ENCODE measurements around the gene TSPAN4.
A peak's percentile ranks its signal among the peaks of the same experiment; 100 is the strongest.

TSPAN4 gene

DNA sequence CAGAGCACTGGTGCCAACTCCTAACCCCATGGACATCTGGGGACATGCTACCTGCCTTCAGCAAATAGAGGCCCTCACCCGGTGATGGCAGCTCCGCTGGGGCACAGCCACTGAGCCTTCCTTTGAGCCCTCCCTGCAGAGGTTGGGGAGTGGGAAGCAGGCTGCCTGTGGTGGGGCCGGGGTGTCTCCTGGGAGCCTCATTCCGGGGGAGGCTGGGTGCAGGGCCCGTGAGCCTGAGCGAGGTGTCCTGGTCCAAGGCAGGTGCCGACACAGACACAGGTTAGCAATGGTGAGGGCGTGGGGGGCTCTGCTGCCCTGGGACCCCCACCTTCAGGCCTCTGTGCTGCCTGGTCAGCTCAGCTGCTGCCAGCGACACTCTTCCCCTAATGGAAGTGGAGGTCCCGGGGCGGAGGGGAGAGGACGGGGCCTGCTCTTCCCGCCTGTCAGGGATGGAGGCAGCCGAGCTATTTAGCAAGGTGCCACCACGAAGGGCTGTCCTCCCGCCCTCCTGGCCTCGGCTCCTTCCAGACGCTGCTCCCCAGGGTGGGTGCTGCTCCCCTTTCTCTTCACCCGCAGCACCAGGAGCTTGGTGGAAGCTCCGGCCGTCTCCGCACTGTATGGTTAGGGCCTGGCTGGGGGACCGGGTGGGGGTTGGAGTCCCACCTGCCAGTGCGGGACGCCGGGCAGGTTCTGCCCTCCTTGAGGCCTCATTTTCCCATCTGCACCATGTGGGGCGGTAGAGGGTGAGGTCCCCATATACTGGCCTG is 11.2 kb downstream of the TSPAN4 start:
- DNase-seq: no peak

DNA sequence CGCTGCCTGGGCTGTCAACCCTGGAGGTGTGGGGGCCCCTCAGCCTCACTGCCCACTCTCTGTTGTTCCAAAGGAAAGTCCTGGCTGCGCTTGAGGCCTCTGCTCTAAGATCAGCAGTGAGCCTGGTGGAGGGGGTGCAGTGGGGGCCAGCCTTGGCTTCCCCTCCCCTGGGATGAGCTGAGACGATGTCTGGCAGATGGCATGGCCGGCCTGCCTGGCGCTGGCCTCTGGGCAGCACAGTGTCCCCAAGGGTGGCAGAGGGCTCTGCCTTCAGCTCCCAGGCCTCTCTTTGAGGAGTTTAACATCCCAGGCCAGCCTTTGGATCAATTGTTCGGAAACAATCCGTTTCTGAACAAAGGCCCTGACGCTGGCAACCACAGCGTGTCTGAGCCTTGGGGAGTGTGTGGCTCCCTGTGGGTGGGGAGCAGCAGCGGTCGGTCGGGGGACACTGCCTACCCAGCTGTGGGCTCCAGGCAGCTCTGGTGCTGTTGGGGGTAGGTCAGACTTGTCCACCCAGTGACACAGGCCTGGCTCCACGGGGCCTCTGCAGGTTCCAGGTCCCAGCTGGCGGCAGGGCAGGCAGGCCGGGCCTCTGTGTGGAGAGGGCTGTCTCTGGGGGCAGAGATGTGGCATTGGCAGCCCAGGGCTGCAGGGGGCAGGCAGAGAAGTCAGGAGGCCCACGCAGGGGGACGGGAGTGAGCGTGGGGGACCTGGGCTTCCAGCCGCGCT is 12.1 kb downstream of the TSPAN4 start:
- DNase-seq: no peak

DNA sequence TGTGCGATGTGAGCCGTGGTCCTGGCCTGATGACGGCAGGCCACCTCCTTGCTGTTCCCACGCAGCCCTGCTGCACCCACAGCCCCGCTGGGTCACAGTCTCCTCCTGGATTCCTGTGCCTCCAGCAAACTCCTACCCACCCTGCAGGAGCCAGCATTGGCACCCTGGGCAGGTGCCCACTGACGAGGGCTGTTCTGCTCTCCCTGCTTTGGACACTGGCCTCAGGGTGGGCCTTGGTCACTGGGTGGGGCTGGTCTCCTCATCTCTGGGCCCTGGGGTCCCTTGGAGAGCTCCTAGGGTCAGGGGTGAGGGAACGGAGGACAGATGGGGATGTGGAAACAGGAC is 12.7 kb downstream of the TSPAN4 start:
- no peak for DNase-seq

DNA sequence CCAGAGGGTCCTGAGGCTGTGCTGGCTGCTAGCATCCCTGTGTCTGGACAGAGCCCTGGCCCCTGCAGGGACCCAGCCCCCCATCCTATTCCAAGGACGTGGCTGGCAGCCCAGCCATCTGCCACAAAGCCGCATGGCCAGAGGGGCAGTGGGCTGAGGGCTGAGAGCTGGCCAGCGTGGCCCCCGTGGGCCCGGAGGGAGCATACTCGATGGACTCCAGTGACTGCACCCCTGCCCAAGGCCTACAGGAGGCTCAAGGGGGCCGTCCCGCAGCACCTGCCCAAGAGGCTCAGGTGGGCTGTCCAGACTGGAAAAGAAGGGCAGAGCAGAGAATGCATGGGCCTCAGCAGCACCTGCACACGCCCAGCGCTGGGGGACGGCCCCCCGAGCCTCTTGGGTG is 13.1 kb downstream of the TSPAN4 start:
- no peak for DNase-seq

DNA sequence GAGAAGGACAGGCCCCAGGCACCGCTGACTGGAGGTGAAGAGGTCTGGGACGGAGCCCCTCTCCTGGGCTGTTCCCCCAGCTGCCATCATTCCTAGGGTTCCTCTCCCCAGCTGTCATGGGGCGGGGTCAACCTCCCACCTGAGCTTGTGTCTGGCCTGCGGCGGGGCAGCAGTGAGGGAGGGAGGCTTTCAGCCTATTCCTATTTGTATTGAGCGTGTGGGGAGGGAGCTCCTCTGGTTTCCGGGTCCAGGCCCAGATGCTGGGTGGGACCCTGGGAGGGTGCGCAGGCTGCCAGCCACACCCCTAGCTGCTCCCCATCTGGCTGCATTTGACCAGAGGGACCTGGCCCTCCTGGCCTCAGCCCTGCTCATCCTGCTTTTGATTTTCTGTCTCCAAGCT is 13.7 kb downstream of the TSPAN4 start:
- DNase-seq: no peak

DNA sequence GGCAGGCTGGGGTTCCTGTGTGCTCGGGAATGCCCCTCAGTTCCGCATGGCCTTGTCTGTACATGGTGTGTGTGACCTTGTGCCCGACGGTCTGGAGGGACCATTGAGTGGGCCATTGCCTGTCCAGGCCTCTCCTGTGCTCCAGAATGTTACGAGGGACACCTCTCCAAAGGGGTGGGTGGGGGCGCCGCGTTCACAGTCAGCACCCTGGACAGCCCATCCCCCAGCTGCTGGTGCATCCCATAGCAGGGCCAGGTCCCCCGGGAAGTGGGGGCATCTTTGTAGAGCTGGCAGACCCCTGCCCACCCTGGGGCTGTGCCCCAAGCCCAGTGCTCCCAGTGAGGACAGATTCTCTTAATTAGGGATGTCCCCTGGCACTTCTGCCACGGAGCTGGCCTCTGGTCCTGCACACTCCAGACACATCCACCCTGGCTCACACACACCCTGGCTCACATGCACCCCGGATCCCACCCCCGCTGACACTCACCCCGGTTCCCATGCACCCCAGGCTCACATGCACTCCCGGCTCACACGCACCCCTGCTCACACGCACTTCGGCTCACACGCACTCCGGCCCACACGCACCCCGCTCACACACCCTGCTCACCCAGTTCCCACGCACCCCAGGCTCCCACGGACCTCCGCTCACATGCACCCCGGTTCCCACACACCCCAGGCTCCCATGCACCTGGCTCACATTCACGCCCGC is 15.6 kb downstream of the TSPAN4 start:
- no peak for DNase-seq

DNA sequence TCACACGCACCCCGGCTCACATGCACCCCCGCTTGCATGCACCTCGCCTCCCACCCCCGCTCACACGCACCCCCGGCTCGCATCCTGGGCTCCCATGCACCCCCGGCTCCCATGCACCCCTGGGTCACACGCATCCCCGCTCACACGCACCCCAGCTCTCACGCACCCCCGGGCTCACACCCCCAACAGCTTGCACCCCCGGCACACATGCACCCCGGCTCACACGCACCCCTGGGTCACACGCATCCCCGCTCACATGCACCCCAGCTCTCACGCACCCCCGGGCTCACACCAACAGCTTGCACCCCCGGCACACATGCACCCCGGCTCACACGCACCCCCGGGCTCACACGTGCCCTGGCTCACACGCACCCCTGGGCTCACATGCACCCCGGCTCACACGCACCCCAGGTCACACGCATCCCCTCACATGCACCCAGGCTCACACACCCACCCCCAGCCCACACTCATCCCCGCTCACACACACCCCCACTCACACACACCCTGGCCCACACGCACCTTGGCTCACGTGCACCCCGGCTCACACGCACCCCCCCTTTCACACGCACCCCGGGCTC is 16.2 kb downstream of the TSPAN4 start:
- no peak for DNase-seq

DNA sequence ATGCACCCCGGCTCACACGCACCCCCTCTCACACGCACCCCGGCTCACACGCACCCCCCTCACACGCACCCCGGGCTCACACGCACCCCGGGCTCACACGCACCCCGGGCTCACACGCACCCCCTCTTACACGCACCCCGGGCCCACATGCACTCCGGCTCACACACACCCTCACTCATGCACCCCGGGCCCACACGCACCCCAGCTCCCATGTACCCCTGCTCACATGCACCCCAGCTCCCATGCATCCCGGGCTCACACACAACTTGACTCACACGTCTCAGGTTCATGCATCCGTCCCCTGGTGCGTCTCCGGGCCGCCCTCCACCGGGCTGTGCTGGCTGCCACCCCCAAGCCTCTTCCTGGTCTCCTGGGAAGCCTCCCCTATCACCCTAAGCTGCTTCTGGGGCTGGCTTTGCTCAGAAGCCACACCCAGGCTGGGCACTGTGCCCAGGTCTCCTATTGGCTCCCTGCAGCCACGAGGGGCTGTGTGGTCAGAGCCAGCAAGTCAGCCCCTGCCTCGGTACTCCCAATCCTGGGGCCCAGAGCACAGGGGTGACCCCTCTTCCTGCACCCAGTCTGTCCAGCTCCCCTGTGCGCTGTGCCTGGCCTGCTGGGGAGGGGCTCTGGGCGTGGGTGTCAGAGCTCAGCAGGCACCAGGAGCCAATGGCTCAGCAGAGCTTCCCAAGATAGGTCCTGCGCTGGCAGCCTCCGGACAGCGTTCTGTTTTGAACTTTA is 16.9 kb downstream of the TSPAN4 start:
- peak; percentile 26 for DNase-seq

DNA sequence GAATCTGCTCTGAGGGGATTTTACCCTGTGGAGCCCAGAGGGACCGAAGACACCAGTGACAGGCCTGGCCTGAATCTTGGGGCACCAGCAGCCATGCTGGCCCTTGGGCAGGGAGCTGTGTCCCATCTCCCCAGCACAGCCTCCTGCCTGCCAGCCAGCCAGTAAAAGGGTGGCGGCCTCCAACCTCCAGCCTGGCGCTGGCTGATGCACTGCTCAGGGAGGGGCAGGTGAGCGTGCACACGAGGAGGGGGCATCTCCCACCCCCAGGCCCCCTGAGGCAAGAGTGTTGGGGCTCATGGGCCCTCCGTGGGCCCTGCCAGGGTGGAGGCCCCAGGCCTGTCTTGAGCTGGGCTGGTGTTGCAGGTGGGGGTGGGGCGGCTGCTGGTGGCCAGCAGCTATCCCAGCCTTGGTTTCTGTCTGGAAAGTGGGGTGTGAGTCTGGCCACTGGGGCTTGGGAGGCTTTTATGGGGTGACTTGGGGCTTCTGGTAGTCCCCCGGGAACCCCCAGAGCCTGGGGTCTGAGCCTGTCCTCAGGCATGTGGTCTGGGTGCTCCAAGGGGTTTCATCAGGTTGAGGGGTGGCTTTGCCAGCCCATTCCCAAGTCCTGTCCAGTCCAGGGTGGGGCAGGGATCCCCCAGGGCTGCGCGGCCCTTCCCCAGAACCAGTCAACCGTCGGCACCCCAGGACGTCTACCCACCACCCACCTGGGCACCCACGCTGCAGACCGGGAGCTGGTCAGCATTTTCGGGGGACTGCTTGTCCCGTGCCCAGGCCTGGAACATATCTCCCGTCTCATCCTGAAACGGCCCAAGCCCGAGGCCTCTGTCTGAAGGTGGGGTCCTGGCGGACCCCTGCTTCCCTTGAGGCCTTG is 17.8 kb downstream of the TSPAN4 start:
- no peak for DNase-seq

DNA sequence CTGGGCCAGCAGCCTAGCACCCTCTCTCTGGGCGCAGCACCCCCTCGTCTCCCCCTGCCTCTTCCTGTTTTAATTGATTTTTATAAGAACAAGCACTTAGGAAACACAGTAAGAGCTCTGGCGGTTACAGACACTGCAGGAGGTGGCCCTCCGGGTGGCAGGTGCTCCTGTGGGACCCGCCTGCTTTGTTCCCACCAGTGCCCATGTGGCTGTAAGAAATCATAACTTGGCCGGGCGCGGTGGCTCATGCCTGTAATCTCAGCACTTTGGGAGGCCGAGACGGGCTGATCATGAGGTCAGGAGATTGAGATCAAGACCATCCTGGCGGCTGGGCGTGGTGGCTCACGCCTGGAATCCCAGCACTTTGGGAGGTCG is 18.4 kb downstream of the TSPAN4 start:
- DNase-seq: no peak

DNA sequence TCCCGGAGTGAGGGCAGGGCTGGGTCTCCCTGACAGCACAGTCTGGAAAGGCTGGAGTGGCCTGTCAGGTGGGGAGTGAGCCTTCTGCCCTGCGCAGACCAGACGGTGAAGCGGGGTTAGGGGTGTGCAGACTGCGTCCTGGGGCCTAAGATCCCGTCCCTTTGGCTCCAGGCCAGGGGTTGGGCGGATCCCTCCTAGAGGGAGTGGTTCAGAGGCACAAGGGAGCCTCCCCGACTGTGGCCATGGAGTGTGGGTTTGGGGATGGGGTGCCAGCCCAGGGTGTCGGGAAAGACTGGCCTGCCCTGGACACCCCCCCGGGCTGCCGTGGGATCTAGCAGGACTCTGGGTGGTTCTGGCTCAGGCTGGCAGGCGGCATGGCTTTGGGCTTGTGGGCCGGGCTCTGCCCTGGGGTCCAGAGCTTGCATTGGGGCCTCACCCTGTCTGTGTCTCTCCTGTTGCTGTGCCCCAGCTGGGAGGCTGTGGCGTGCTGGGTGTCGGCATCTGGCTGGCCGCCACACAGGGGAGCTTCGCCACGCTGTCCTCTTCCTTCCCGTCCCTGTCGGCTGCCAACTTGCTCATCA is 19.5 kb downstream of the TSPAN4 start:
- no peak for DNase-seq

DNA sequence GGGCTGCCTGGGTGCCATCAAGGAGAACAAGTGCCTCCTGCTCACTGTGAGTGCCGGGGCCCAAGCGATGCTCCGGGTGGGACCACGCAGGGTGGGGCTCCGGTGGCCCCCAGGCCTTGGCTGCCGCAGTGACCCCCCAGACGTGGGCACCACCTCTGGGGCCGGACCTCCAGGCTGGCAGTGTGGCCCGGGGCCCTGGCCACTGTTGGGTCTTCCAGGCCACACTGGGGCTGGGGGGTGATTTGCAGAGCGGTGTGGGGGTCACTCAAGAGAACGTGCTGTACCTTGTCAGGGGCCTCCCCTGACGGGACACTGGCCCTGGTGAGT is 20.0 kb downstream of the TSPAN4 start:
- no peak for DNase-seq

DNA sequence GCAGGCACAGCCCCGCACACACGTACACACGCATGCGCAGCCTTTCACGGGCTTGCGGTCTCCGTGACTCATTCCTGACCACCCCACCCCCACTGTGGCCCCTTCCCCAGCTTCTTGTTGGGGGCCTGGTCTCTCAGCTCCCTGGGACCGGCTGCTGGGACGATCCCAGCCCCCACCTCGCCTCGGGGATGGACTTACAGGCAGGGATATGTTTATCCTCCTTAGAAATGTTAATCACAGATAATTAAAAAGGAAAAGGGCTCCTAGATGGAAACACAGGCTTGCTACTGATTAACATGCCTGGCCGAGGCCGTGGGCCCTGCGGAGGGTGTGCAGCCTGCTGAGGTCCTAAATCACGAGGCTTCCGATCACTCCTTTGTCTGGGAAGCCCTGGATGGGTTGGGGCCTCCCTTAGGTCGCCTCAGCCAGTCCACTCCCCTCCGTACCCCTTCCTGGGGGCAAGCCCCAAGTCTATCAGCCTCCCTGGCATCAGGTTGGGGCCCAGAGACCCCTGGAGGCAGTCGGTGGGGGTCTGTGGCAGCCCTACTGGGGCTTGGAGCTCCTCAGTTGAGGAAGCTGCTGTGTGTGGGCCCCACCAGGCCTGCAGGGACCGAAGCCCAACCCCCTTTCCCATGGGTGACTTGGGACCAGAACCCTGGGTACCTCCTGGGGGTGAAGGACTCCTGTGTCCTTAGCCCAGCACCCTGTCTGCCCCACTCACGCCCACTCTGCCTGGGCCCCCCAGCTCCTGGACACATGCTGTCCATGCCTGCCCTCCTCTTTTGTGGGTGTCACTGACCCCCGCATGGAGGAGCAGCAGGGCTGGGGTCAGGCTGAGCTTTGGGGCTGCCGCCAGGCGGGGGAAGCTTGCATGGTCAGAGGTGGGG is 20.6 kb downstream of the TSPAN4 start:
- DNase-seq: no peak

DNA sequence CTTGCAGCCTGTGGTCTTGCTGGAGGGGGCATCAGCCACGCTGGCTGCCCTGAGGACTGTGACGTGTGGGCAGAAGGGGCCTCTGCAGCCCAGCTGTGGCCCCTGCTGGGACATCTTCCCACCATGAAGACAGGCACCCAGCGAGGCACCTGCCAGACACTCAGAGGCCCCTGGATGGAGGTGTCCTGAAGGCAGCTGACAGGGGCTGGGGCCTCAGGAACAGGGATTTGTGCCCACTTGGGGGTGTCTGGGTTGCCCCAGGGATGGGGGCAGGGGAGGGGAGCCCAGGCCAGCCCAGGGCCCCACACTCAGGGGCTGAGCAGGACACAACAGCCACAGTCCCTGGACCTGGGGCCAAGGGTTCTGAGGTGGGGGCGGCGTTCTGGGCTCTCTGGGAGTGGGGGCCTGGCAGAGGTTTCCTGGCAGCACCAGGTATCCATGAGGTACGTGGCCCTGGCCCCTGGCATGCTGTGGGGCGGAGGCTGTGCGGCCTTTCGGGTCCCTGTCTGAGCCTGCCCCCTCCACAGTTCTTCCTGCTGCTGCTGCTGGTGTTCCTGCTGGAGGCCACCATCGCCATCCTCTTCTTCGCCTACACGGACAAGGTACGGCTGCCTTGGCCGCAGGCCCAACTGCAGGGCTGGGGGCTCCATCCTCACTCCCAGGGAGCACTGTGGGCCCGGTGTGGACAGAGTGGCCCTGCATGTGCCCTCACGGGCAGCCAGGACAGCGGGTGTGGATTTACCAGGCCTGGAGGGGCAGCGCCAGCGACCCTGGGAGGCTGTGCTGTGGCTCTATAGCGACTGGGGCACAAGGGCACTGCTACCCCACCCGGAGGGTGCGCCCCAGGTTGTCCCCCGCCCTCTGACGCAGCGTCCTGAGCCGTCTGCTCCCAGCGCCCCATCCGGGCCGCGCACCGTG is 21.5 kb downstream of the TSPAN4 start:
- DNase-seq: no peak

DNA sequence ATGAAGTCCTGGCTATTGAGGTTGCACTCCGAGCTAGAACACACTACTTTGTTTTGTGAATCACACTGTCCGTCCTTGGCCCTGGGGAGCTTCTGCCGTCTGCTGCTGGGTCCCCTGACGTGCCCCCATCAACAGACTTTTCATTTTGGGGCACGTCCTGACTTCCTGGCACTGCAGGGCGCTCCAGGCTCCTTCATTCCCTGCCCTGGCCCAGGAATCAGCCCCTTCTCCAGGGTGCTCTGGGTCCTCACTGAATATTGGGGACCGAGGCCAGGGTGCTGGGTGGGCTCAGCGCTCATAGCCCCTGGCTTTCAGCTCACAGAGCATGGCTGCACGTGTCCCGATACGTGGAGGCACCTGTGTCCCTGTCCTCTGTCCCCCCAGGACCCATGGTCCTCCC is 22.2 kb downstream of the TSPAN4 start:
- DNase-seq: no peak

DNA sequence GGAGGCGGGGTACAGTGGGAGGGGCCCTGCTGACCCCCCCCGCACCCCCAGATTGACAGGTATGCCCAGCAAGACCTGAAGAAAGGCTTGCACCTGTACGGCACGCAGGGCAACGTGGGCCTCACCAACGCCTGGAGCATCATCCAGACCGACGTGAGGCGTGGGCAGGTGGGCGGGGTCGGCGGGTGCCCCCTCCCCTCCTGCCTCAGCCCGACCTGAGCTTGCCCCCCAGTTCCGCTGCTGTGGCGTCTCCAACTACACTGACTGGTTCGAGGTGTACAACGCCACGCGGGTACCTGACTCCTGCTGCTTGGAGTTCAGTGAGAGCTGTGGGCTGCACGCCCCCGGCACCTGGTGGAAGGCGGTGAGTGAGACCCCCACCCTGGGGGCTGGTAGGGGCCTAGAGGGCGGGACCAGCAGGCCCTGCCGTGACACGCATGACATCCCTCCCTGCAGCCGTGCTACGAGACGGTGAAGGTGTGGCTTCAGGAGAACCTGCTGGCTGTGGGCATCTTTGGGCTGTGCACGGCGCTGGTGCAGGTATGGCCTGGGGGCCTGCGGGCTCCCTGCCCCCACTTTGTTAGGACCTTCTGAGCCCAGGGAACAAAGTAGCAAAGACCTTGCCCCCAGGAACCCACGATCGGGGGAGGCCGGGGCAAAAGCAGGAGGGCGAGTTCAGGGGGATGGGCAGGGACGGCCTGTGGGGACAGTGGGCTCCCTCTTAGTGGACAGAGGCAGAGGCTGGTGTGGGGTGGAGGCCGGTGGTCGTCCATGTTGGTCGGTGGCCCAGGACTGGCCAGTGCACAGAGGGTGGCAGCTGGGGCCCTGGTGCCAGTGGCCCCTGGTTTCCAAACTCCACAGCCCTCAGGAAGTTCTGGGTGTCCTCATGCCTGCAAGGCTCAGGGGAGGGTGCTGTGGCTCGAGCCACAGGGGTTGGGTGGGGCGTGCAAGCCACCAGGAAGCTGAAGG is 23.1 kb downstream of the TSPAN4 start:
- DNase-seq: no peak

DNA sequence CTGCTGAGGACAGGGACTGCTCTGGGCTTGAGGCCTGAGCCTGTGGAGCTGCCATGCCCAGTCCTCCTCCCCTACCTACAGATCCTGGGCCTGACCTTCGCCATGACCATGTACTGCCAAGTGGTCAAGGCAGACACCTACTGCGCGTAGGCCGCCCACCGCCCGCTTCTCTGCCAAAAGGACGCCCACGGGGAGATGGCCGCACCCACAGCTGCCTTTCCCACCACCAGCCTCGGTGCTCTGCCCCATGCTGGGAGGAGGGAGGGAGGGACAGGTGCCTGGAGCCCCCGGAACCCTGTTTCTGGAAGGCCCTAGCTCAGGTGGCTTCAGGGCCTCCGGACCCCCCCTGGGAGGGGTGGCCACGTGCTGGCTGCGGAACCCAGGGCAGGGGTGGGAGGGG is 23.8 kb downstream of the TSPAN4 start:
- DNase-seq: no peak

DNA sequence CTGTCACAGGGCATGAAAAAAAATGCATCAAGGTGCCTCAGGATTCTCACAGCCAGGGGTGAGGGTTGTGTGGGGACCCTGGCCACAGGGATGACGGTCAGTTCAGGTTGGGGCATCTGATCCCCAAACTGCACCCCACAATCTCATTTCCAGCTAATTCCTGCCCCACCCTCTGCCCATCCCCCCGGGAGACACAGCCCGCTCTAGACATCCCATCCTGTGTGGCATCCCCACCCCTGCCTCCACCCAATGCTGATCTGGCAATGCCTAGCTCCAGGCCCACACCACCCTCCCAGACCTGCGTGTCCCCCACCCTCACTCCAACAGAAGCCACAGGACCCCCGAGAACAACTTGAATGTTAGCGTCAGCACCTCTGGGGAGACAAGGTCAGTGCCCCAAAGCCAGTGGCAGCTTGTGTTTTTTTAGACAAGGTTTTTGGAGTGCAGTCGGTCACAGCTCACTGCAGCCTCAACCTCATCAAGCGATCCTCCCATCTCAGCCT is 25.3 kb downstream of the TSPAN4 start:
- no peak for DNase-seq

All from DMS79 (cell line).